ENCODE data around the gene FOXB1.

FOXB1 gene

DNA sequence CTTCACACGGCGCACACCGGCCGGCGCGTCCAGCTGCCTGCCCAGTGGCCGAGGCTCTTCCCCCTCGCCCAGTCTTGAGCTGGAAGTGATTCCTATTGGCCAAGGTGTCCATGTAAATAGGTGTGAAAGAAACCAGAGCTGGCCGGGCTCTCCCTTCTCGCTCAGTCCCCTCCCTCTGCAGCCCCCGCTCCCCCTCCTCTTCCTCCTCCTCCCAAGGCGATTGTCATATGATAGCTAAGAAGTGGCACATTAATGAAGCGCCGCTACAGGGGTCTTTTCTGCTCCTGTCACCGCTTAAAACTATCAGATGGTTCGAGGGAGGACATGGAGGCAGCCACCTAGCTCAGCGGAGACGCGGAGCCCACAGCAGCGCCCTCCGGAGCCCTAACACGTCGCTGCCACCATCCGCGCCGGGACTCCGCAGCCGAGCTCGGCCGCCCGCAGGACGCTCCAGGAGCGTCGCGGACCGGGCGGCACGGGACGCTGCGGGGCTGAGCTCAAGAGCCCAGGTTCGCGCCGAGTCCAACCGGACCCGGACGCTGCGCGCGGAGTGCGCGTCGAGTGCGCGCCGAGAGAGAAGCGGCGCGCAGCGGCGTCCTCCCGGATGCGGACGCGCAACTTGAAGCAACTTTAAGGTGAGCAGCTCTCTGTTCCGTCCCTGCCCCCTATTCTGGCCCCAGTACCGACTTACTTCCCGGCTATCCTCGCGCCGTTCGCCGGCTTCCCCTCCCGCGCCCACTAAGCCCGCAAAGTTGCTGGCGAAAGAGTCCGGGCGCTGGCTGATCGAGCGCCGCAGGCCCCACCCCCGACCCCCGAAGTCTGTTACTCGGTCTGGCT, at the start of gene FOXB1:
FOXB1 (plus strand) TSS at position 303 of the 837 bp plus-strand sequence. CDS start 653 bp downstream, outside the sequence.
- DNase-seq (ENCODE audit: low read depth): no peak

DNA sequence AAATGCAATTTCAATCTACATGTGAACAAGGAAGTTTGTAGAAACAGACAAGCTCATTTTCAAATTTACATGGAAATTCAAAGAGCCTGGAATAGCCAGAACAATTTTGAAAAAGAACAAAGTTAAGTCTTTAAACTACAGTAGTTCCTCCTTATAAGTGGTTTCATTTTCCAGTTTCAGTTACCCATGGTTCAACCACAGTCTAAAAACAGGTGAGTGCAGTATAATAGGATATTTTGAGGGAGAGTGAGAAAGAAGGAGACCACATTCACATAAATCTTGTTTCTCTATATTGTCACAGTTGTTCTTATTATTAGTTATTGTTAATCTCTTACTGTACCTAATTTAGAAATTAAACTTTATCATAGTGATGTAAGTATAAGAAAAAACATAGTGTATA, 45.8 kb upstream of the FOXB1 start:
- no peak for DNase-seq (ENCODE audit: low read depth)

DNA sequence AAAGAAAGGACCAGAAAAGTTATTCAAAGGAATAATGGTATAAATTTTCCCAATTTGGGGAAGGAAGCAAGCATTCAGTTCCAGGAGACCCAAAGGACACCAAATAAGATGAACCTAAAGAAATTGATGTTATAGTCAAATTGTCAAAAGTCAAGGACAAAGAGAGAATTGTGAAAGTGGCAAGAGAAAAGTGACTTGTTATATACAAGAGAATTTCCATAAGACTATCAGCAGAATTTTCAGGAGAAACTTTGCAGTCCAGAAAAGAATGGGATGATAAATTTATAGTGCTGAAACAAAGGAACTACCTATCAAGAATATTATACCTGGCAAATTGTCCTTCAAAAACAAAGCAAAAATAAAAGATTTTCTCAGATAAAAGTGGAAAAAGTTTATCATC, 43.8 kb upstream of the FOXB1 start:
- DNase-seq (ENCODE audit: low read depth): no peak

DNA sequence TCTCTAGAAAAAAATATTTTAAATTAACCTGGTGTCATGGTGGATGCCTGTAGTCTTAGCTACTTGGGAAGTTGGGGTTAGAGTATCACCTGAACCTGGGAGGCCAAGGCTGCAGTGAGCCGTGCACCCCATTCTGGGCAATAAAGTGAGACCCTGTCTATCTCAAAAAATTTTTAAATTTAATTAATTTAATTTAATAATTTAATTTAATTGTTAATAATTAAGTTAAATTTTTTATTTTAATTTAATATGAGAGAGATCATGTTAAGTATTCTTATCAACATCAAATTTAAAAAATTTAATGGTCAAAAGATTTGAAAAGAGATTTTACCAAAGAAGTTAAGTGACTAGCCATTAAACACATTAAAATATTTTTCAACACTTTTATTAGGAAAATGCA, 40.8 kb upstream of the FOXB1 start:
- DNase-seq (ENCODE audit: low read depth): no peak

DNA sequence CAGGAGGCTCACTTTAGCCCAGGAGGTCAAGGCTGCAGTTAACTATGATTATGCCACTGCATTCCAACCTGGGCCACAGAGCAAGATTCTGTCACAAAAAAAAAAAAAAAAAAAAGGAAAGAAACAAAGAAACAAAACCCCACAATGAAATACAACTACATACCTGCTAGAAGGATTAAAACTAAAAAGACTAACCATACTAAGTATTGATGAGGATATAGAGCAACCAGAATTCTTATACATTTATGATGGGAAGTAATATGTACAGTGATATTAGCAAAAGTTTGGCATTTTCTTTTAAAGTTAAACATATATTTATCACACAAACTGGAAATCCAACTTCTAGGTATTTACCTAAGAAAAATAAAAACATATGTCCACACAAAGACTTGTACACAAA, 40.2 kb upstream of the FOXB1 start:
- DNase-seq (ENCODE audit: low read depth): no peak

DNA sequence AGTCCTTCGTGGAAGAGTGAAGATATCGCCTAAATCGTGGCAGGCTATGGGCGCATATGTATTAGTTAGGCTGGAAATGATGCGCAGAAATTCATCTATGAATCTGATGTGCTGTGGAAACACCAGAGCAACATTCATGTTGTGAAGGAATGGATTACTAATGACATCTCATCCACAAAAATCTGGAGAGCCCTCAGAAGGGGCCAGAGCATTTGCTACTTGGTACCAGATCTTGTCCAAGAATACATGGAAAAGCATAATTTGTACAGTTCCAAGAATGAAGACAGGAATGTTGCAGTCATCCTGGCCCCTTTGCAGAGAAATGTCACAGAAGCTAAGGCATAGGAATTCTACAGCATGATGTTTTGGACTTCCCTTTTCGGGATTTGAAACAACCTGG, 38.4 kb upstream of the FOXB1 start:
- DNase-seq (ENCODE audit: low read depth): no peak

DNA sequence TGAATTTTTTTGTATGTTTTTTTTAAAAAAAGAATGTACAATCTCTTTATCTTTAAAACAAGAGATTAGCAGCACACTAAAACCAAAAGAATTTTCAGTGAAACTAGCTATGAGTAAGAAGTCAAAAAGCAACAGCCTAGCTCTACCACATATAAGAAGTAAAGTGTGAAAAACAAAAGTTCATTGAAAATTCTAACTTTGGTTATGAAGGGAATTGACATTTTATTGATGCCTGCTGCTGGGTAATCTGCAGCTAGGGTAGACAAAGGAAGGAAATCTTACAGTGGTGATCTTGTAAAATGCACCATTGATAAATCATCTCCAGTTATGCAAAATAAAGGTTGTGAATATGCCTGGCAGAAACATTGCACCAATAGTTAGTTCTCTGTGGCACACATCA, 37.8 kb upstream of the FOXB1 start:
- no peak for DNase-seq (ENCODE audit: low read depth)

DNA sequence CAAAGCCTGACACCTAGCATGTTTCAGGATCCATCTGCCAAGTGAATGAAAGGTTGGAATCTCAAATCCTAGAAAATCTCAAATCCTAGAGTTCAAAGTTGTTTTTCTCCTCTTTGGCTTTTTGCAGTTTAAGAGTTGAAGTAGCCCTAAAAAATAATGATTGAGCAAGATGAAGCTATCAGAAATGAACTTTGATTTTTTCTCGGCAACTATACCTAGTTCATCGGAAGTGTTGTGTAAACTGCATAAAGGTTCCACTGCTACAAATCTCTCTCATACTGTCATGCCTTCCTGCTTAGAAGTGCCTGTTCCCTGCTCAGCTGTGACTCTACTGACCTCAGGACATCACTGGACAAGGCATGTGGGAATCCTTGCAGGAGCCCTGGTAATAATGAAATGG, 35.8 kb upstream of the FOXB1 start:
- no peak for DNase-seq (ENCODE audit: low read depth)

DNA sequence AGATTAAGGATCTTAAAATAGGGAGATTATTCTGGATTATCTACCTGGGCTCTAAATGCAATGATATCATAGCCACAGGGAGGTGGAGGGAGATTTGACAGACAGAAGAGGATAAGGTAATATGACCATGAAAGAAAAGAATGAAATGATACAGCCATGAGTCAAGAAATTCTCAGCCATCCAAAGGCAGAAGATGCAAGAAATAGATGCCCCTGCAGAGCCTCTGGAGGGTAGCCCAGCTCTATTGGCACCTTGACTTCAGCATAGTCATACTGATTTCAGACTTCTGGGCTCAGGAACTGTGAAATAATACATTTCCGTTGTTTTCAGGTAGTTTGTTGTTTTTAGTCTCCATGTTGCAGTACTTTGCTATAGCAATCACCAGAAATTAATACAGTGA, 31.9 kb upstream of the FOXB1 start:
- no peak for DNase-seq (ENCODE audit: low read depth)

DNA sequence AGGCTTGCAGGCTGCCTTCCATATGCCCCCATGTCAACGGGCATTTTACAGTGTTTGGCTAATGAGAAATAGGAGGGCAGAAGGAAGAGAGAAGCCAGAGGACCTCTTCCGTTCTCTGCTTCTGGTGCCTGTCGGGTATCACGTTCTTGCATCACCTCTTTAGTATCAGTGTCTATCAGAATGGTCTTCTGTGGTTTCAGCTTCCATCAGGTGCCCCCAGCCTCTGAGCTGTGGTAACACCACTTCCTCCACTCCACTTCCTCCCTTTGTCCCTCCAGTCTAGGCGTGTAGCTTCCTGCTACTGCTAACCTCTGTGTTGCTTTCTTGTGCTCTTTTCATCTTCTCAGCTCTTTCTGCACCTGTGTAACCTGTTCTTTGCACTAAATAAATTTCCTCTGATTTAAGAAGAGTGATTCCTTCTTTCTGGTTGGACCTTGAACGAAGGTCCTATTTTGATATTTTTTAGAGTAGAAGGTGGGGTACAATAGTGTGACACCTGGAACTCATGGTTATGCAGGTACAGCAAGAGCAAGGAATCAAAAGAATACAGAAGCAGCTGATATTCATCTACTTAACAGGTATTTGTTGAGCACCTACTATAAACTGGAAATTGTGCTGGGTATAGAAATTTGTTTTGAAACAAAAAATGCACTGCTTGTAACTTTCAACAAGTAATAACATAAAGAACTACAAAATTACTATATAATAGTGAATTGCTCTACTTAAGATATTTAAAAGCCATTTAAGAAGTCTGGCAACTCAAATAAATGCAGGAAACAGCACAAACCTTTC, 27.4 kb upstream of the FOXB1 start:
- DNase-seq (ENCODE audit: low read depth): no peak

DNA sequence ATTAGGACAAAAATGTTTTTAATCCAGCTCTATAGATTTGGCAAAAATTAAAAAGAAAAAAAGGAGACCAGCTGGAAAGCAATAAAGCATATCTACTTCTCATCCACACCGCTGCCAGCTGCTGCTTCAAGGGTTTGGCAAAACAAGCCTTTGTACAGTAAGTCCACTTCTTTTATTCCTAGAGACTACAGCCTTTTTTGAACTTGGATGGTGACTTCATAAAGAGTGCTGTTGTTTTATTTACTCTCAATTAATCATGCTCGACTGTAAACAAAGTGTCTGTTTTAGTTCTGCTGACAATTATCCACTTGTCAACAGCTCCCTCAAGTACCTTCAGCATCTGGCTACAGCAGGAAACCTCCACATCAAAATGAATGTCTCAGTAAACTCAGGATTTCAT, 12.3 kb upstream of the FOXB1 start:
- DNase-seq (ENCODE audit: low read depth): no peak

DNA sequence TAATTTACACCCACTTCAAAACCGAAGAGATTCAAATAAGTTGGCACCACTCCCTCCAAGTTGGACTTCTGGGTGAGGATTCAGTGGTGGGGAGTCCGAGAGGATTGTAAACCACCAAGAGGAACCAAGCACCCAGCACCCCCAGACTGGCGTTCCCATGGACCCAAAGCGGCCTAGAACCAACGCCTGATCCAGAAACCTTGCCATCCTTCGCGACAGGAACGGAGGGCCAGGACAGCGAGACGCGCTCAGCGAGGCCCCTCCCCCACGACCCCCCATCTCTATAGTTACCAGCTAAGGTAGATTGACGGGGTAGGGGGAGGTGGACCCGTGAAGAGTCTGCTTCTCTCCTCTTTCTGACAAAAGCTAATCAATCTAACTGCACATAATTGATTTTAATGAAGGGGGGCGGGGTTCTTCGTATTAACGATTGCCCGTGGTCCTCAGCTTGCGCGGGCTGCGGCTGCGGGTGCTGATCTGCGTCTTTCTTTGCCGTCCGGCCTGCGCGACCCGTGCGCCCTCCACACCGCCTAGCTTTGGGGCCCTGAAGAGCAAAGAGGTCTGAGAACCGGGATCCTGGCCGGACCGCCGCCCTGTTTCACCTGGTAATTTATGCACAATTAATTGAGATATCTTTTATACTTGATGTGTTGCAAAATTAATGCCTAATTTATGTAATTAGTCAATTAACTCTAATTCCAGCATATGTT, 10.9 kb upstream of the FOXB1 start:
- DNase-seq (ENCODE audit: low read depth): no peak

DNA sequence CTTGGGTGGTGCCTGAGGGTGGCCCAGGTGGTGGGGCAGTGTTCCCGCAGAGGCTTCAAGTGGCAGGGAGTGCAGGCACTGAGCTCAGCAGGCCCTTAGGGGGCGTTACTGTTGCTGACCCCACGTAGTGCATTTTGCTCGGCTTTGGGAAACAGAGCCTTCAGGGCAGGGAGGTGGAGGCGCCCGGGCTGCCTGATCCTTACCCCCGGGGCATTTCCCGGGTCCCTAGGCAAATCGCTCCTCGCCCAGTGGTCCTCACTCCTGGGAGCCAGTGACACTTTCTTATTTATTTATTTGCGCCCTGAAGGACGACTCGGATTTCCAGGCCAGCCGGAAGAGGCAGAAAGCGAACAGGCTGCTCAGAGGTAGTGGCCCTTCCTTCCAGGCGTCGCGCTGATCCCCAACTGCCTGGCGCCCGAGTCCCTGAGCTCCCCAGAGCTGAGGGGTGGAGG, 10.1 kb upstream of the FOXB1 start:
- no peak for DNase-seq (ENCODE audit: low read depth)

DNA sequence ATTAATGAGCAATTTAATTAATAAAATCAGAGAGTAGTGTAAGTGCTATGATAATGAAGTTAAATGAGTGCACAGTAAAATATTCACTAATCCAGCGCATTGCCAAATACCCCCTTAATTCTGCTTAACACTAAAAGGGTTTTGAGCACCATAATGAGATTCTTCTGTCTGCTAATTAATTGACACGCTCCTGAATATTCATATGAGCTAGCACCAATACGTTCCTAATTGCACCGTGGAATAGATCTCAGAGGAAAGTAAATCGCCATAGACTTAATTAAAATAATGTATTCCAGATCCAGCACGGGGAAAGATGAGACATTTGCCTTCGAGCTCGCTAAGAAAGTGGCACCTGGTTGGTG, 9.6 kb upstream of the FOXB1 start:
- DNase-seq (ENCODE audit: low read depth): no peak

DNA sequence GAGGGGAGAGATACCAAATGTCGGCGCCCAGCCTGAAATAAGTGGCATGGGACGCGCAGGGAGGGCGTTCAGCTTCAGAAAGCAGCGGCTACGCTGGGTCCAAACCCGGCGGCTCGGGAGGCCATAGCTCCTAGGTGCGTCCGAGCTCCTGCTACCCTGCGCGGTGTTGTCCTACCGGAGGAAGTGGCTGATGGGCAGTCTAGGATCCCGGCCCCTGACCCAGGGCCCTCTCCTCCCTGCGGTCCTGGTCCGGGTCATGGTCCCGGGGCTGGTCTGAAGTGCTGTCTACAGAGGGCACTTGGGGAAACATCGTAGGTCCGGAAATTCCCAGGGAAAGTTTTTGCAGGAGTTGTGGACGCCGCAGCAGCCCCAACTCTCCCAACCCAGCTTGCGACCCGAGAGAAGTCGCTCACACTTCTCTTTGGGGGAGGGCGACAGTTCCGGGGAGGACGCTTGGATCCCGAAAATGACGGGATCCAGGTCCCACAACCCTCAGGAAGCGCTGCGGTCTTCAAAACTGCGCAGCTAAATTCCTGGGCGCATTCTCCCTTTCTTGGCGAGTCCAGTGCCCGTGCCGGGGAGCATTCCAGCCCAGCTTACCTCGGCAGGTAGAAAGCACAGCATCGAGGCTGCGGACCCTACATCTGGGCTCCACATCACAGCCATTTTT, 9.1 kb upstream of the FOXB1 start:
- no peak for DNase-seq (ENCODE audit: low read depth)

DNA sequence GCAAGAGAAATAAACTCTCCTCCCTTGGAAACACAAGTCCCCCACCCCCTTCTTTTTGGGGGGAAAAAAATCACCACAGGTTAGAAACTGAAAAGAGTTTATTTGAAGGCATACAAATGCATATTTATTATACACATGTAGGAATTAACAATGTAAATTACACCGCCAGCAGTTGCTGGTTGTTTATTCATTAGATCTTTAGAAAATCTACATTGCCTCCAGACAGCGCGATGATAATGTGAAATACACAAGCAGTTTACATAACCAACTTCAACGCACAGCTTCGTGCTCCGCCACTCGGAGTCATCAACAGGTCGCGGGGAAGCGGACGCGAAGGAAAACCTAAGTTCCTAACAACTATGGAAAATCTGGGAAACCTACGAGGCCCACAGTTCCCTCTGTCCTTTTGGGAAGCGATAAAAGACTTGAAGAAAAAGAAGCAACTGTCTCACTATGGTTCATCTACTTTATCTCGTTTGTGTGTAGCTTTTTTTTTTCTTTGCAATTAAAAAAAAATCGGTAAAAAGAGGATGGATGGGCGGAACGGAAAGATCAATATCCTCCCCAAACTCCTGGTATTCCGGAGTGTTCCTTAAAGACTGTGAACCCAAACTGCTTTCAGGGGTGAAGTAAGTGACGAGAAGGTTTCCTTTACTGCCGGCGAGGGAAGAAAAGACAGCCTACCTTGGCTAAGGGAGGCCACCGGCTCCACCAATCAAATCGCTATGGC, 8.4 kb upstream of the FOXB1 start:
- no peak for DNase-seq (ENCODE audit: low read depth)

DNA sequence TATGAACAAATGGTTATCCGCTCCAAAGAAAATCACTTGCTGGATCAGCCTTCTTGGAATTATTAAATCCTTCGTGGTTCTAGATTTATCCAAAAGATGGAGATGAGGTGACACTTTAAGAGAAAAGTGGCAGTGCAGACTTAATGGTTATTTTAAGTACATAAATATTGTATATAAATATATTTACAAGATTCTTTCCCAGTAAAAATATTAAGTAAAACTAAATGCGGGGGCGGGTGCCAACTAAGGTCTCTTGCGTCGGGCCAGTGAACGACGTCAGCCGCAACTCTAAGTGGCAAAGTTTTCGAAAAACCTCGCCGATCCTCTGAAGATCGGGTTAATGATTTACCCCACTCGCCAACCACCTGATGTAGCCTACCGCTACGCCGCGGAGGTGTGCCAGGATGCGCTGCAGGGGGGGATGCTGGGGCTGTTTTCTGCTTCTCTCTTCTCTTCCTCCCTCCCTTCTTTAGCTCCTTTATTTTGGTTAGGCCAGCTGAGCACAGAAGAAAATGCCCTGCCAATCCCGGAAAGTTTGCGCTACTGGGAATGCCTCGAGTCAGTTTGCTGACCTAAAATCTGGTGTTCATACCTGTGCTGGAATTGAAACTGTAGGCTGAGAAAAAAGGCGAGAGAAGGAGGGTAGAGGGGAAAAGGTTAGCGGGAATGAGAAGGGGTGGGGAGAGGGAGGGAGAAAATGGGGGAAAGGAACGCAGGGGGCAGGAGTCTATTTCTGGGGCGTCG, 7.6 kb upstream of the FOXB1 start:
- no peak for DNase-seq (ENCODE audit: low read depth)

DNA sequence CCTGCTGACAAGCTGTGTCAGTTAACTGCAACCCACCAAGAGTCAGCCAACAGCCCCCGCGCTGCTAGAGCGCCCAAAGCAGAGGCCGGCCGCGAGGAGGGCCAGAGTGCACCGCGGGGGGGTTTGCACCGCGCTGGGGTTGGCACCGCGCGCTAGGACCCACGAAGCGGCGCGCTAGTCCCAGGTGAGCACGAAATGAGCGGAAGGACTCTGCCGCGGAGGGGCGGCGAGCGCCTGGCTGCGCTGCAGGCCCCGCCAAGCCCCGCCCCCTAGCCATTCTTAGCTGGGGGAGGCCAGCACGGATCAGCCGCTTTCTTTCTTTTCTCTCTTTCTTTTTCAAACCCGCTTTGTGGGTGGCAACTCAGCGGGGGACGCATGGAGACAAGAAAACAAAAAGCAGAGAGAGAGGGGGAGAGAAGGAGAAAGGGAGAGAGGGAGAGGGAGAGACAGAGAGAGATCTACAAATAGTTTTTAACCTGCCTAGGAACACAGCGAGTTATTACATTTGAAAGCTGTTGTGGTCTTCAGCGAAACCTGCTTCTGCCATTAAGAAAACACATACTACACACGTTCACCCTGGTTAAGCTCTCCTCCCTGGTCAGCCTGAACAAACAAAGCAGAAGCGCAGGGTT, 6.9 kb upstream of the FOXB1 start:
- no peak for DNase-seq (ENCODE audit: low read depth)

DNA sequence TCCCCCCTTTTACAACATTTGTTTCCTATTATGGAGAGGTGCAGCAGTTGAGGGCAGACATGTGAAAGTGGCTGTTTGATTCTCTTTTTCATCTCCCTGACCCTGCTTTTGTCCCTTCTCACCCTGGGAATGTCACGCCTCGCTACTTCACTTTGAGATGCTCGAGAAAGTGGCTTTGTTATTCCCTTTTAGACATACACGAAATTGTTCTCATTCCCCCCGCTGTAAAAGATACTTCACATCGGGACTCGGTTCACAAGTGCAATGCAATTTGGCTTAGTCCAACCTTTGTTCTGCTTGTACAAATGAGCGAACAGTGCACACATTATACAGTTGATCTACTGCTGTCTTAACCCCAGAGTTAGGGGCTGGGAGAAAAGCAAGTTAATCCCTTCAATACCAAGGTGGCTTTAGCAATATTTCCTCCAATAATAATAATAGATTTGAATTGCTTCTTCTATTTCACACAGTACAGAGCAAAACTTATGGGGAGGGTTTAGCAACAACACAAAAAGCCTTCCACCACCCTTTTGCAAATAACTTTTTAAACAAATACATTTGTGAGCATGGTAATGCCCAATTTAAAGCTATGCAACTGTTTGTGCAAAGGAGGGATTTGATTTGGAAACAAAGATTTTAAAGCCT, 5.7 kb upstream of the FOXB1 start:
- no peak for DNase-seq (ENCODE audit: low read depth)

All from amniotic epithelial cell (primary cell).